ENCODE data around the gene GFI1. TPM values are rescaled to one million over a fixed set of nuclear protein-coding genes. Genes with fewer than 3 reads are reported as not detected.

GFI1 gene
- total and polyA plus RNA-seq, 2 of the 13 experiments (the other 11 are each of a cell fraction or from before 2014, with no cell fraction given), result 10.3 to 10.5 TPM

GRCh38 chr1:92441697-92442342 lies 44.9 kb downstream of the GFI1 start (continued):
- TF ChIP-seq ZNF549 (CRISPR knock-in tag; IDR thresholded peaks at IDR 0.05) (no peak), ZNF740 (CRISPR knock-in tag; IDR thresholded peaks at IDR 0.05) (no peak), ZKSCAN5 (CRISPR knock-in tag; IDR thresholded peaks at IDR 0.05) (peak; percentile 58; the same call in 1 of the 2 replicates), ZZZ3 (CRISPR knock-in tag; IDR thresholded peaks at IDR 0.05; ENCODE audit: borderline replicate concordance) (peak; percentile 89; the same call in 1 of the 2 replicates), PCBP2 (optimal IDR thresholded peaks at IDR 0.05; ENCODE audit: low read depth, low read length, poor library complexity, severe bottlenecking) (no peak), ZNF530 (CRISPR knock-in tag; IDR thresholded peaks at IDR 0.05; ENCODE audit: low read depth) (no peak), ETS1 (CRISPR knock-in tag; IDR thresholded peaks at IDR 0.05) (no peak), ZNF790 (CRISPR knock-in tag; IDR thresholded peaks at IDR 0.05; ENCODE audit: borderline replicate concordance) (no peak), ZFP36L2 (CRISPR knock-in tag; IDR thresholded peaks at IDR 0.05) (0 out of 2 replicates have a peak, but pooled peaks have one; percentile 83), ZKSCAN8 (CRISPR knock-in tag; IDR thresholded peaks at IDR 0.05; ENCODE audit: borderline replicate concordance) (no peak; the same call in 1 of the 2 replicates), ZNF574 (CRISPR knock-in tag; IDR thresholded peaks at IDR 0.05) (peak; percentile 80), ZNF460 (CRISPR knock-in tag; IDR thresholded peaks at IDR 0.05; ENCODE audit: borderline replicate concordance) (no peak), ZNF484 (CRISPR knock-in tag; IDR thresholded peaks at IDR 0.05; ENCODE audit: borderline replicate concordance, low read depth) (0 out of 2 replicates have a peak, but pooled peaks have one; percentile 14), ZNF543 (CRISPR knock-in tag; IDR thresholded peaks at IDR 0.05) (peak; percentile 92), FOXK2 (IDR thresholded peaks at IDR 0.05) (no peak), ZNF660 (CRISPR knock-in tag; IDR thresholded peaks at IDR 0.05; ENCODE audit: borderline replicate concordance, low read depth) (no peak), DMTF1 (CRISPR knock-in tag; IDR thresholded peaks at IDR 0.05) (no peak), PRDM15 (CRISPR knock-in tag; IDR thresholded peaks at IDR 0.05) (no peak), ZNF20 (CRISPR knock-in tag; IDR thresholded peaks at IDR 0.05) (no peak)

Measured in HepG2 (cell line).